ENCODE data around the gene LIN9. TPM values are rescaled to one million over a fixed set of nuclear protein-coding genes. Genes with fewer than 3 reads are reported as not detected.

LIN9 gene
- total and polyA plus RNA-seq, 12 donors, result 0.97 to 5.7 (median 2.1) TPM

DNA sequence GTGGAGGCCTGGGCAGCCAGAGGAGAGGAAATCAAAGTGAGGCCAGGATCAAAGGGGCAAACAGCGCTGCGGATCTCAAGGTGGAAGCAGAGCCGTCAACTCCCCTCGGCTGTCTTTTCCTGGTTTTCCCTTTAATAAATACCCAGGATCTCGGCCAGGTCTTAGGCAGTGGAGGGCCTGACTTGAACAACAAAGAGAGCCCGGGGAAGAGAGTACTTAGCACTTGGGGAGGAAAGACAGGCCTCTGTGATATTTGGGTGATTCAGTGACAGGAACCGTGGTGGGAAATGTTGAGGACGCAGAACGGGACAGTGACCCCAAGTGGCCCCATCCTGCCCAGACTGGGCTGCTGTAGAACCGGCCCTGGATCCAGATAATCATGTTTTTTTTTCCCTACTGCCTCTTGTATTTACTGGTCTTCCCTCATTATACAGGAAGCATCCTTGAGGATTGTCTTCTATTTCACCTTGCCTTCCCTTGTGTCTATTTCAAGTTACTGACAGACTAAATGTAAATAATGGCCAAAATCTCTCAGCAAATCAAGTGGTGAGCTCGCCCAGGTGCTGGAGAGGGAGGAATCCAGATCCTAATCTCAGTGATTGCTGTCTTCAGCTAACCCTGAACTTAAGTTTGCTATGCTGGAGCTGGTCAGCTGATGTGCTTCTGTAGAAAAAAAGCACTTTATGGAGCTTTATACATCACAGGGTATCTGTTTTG, 88.3 kb downstream of the LIN9 start:
- Histone ChIP-seq H3K4me3 (no peak overlapping the region), H3K27me3 (peaks cover 16% of the 10 kb centered on the region), H3K36me3 (replicated peaks in 1 of 2) (no peaks in the 10 kb centered on the region), H3K9me3 (replicated peaks in 1 of 3) (no peaks in the 10 kb centered on the region), H3K27ac (no peak overlapping the region), H3K4me1 (replicated peaks in 1 of 2) (no peaks in the 10 kb centered on the region)
- no peak for DNase-seq
- WGBS, 4 donors, result 67 to 76% (median 72%) methylated on average over 11 of the region's 11 CpGs
- TF ChIP-seq POLR2A (IDR thresholded peaks at IDR 0.05), result no peak
- TF ChIP-seq CTCF (IDR thresholded peaks at IDR 0.05), result no peak
- intact Hi-C loops (cut with DNase I), result no loop called here

GRCh38 chr1:226217273-226217672, 91.7 kb downstream of the LIN9 start:
- intact Hi-C loops (cut with DNase I), result no loop called here
- no peak for DNase-seq
- Histone ChIP-seq H3K9me3 (replicated peaks in 1 of 3) (no peaks in the 10 kb centered on the region), H3K36me3 (replicated peaks in 1 of 2) (no peaks in the 10 kb centered on the region), H3K4me1 (replicated peaks in 1 of 2) (no peaks in the 10 kb centered on the region), H3K27ac (no peak overlapping the region), H3K4me3 (no peak overlapping the region), H3K27me3 (no peaks in the 10 kb centered on the region)
- 73 to 80% (median 80%) methylated on average over 10 of the region's 10 CpGs for WGBS, 4 donors
- TF ChIP-seq CTCF (IDR thresholded peaks at IDR 0.05), result no peak
- TF ChIP-seq POLR2A (IDR thresholded peaks at IDR 0.05), result no peak

DNA sequence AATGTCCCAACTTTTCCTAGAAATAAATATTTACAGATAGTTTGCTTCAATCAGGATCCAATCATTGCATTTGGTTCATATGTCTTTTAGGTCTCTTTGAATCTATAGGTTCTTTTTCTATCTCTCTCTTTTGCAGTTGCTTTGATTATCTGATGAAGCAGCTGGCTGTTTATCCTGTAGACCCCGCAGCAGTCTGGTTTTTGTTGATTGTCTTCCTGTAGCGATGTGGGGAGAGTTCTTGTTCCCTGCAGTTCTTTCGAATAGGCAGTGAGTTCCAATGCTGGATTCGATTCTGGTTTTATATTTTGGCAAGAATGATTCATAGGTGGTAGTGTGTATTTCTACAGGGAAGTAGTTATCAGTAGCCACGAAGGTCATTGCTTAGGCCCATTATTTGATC, 92.9 kb downstream of the LIN9 start:
- WGBS, 4 donors, result 55 to 61% (median 58%) methylated on average over 5 of the region's 5 CpGs
- H3K4me1 ChIP-seq (replicated peaks in 1 of 2), result no peaks in the 10 kb centered on the region
- intact Hi-C loops (cut with DNase I), result no loop called here

GRCh38 chr1:226215239-226215638, 93.7 kb downstream of the LIN9 start:
- 70 to 84% (median 77%) methylated on average over 5 of the region's 5 CpGs for WGBS, 4 donors
- Histone ChIP-seq H3K9me3 (replicated peaks in 1 of 3) (no peaks in the 10 kb centered on the region), H3K4me1 (replicated peaks in 1 of 2) (no peaks in the 10 kb centered on the region), H3K27me3 (no peaks in the 10 kb centered on the region), H3K4me3 (no peak overlapping the region), H3K27ac (no peak overlapping the region), H3K36me3 (replicated peaks in 1 of 2) (no peaks in the 10 kb centered on the region)
- intact Hi-C loops (cut with DNase I), result no loop called here
- TF ChIP-seq CTCF (IDR thresholded peaks at IDR 0.05) (no peak), POLR2A (IDR thresholded peaks at IDR 0.05) (no peak)
- DNase-seq, result no peak

More for the DNA sequence above, 92.9 kb downstream of the LIN9 start:
- H3K9me3 ChIP-seq (replicated peaks in 1 of 3), result no peaks in the 10 kb centered on the region
- no peak for DNase-seq
- TF ChIP-seq CTCF (IDR thresholded peaks at IDR 0.05), result no peak
- TF ChIP-seq POLR2A (IDR thresholded peaks at IDR 0.05), result no peak
- no peak overlapping the region for H3K4me3 ChIP-seq
- H3K36me3 ChIP-seq (replicated peaks in 1 of 2), result no peaks in the 10 kb centered on the region
- H3K27me3 ChIP-seq, result no peaks in the 10 kb centered on the region
- no peak overlapping the region for H3K27ac ChIP-seq
